ENCODE measurements around the gene FOXP4.

Gene FOXP4

GRCh38 chr6:41548098-41548840 lies 2.1 kb downstream of the FOXP4 start:
- H3K27ac Mint-ChIP-seq: no peak overlapping the region

GRCh38 chr6:41548841-41549642 lies 2.9 kb downstream of the FOXP4 start:
- Mint-ChIP-seq H3K27me3 (peaks cover 72% of the 10 kb centered on the region), H3K4me1 (ENCODE audit: low read depth) (peaks cover 59% of the 10 kb centered on the region), H3K36me3 (ENCODE audit: low read depth) (peaks cover 10% of the 10 kb centered on the region), H3K27ac (no peak overlapping the region), H3K9me3 (no peaks in the 10 kb centered on the region), H3K4me3 (peak overlapping the region; percentile 74)
- intact Hi-C loops (cut with micrococcal nuclease): no loop called here

More at GRCh38 chr6:41548098-41548840, 2.1 kb downstream of the FOXP4 start:
- Mint-ChIP-seq H3K9me3 (no peaks in the 10 kb centered on the region), H3K27me3 (peaks cover 75% of the 10 kb centered on the region), H3K4me3 (peak overlapping the region; percentile 74), H3K4me1 (ENCODE audit: low read depth) (peaks cover 59% of the 10 kb centered on the region), H3K36me3 (ENCODE audit: low read depth) (peaks cover 10% of the 10 kb centered on the region)
- intact Hi-C loops (cut with micrococcal nuclease): no loop called here

GRCh38 chr6:41549673-41550072 lies 3.5 kb downstream of the FOXP4 start:
- peaks cover 10% of the 10 kb centered on the region for H3K36me3 Mint-ChIP-seq (ENCODE audit: low read depth)
- no peak overlapping the region for H3K4me3 Mint-ChIP-seq
- H3K9me3 Mint-ChIP-seq: no peaks in the 10 kb centered on the region
- intact Hi-C loops (cut with micrococcal nuclease): no loop called here
- peaks cover 59% of the 10 kb centered on the region for H3K4me1 Mint-ChIP-seq (ENCODE audit: low read depth)
- no peak overlapping the region for H3K27ac Mint-ChIP-seq
- peaks cover 66% of the 10 kb centered on the region for H3K27me3 Mint-ChIP-seq

DNA sequence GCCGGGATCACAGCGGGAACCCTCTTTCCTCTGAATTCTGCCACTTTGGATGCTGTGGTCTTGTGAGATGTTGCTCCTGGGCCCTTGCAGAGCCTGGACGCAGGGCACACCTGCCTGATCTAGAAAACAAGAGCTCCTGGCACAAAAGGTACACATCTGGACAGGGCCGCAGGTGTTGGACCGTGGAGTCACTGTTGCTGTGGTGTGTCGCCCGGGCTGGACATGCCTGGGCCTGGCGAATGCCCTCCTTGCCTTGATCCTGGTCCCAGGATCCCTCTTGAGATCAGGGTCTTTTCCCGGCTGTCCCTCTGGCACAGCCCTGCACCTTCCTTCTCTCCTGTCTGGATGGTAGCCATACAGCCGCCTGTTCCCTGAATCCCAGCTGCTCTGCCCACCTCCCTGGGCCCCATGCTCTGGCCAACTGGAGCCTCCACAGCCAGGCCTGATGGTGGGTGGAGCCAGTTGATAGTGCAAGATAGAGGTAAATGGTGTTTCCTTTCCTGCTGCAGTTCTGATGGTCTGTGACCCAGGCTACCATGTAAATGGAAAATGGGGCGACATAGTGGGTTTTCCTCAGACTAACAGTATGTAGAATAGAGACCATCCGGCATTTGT lies 5.0 kb downstream of the FOXP4 start:
- no peaks in the 10 kb centered on the region for H3K9me3 Mint-ChIP-seq
- peaks cover 52% of the 10 kb centered on the region for H3K27me3 Mint-ChIP-seq
- H3K36me3 Mint-ChIP-seq (ENCODE audit: low read depth): peaks cover 10% of the 10 kb centered on the region
- intact Hi-C loops (cut with micrococcal nuclease): no loop called here
- H3K27ac Mint-ChIP-seq: no peak overlapping the region
- H3K4me3 Mint-ChIP-seq: no peak overlapping the region
- H3K4me1 Mint-ChIP-seq (ENCODE audit: low read depth): peaks cover 46% of the 10 kb centered on the region

DNA sequence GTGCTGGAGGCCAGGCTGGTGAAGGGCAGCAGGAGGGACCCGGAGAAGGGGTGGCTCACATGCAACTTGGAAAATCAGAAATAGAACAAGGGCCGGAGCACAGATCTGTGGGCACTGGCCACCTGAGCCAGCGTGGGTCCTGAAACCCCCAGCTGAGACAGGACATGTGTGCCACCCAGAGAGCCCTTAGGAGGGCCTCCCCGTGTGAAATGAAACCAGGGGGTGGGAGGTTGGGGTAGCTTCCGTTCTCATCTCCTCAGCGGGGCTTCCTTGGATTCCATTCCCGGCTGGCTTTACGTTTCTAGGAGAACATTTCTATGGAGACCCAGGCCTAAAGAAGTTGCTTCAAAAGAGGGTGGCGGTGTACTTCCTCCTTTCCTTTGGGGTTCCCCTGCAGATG lies 5.7 kb downstream of the FOXP4 start:
- peaks cover 46% of the 10 kb centered on the region for H3K4me1 Mint-ChIP-seq (ENCODE audit: low read depth)
- intact Hi-C loops (cut with micrococcal nuclease): no loop called here
- no peaks in the 10 kb centered on the region for H3K9me3 Mint-ChIP-seq
- H3K4me3 Mint-ChIP-seq: no peak overlapping the region
- H3K27me3 Mint-ChIP-seq: peaks cover 52% of the 10 kb centered on the region
- H3K36me3 Mint-ChIP-seq (ENCODE audit: low read depth): peaks cover 10% of the 10 kb centered on the region
- H3K27ac Mint-ChIP-seq: no peak overlapping the region

GRCh38 chr6:41552723-41553122 lies 6.5 kb downstream of the FOXP4 start:
- Mint-ChIP-seq H3K4me1 (ENCODE audit: low read depth) (peaks cover 40% of the 10 kb centered on the region), H3K27ac (no peak overlapping the region), H3K36me3 (ENCODE audit: low read depth) (peaks cover 10% of the 10 kb centered on the region), H3K9me3 (no peaks in the 10 kb centered on the region), H3K4me3 (no peak overlapping the region), H3K27me3 (peaks cover 48% of the 10 kb centered on the region)
- intact Hi-C loops (cut with micrococcal nuclease): no loop called here

- Mint-ChIP-seq H3K27ac (no peak overlapping the region), H3K36me3 (ENCODE audit: low read depth) (peaks cover 10% of the 10 kb centered on the region), H3K9me3 (no peaks in the 10 kb centered on the region), H3K4me3 (no peak overlapping the region), H3K4me1 (ENCODE audit: low read depth) (peaks cover 32% of the 10 kb centered on the region), H3K27me3 (peaks cover 40% of the 10 kb centered on the region)
- intact Hi-C loops (cut with micrococcal nuclease): no loop called here
Observed at GRCh38 chr6:41553405-41553999, 7.3 kb downstream of the FOXP4 start.

- intact Hi-C loops (cut with micrococcal nuclease): no loop called here
- H3K27me3 Mint-ChIP-seq: peaks cover 32% of the 10 kb centered on the region
- no peak overlapping the region for H3K4me3 Mint-ChIP-seq
- H3K27ac Mint-ChIP-seq: no peak overlapping the region
- H3K4me1 Mint-ChIP-seq (ENCODE audit: low read depth): peaks cover 16% of the 10 kb centered on the region
- H3K9me3 Mint-ChIP-seq: no peaks in the 10 kb centered on the region
- peaks cover 10% of the 10 kb centered on the region for H3K36me3 Mint-ChIP-seq (ENCODE audit: low read depth)
Observed at GRCh38 chr6:41555326-41556300, 9.4 kb downstream of the FOXP4 start.

DNA sequence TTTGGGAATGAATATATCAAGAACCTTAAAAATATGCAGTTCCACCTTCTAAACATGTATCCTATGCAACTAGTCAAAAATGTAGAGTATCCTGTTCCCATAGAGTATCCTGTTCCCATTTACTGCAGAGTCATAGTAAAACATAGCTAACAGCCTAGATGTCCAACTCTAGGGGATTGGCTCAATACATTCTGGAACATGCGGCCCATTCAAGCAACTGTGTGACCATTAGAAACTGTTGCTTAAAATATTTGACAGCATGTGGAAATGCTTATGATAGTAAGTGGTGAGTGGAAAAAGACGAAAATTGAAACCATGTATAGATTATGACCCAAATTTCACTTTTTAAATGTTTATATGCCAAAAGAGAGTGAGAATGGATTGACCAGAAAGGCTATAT lies 11.2 kb downstream of the FOXP4 start:
- Mint-ChIP-seq H3K36me3 (ENCODE audit: low read depth) (no peaks in the 10 kb centered on the region), H3K4me1 (ENCODE audit: low read depth) (peaks cover 18% of the 10 kb centered on the region), H3K27me3 (peaks cover 27% of the 10 kb centered on the region), H3K27ac (no peak overlapping the region), H3K4me3 (no peak overlapping the region), H3K9me3 (no peaks in the 10 kb centered on the region)
- intact Hi-C loops (cut with micrococcal nuclease): no loop called here

GRCh38 chr6:41558033-41558807 lies 12.0 kb downstream of the FOXP4 start:
- H3K27ac Mint-ChIP-seq: no peak overlapping the region
- no peaks in the 10 kb centered on the region for H3K36me3 Mint-ChIP-seq (ENCODE audit: low read depth)
- no peak overlapping the region for H3K4me3 Mint-ChIP-seq
- intact Hi-C loops (cut with micrococcal nuclease): no loop called here
- H3K9me3 Mint-ChIP-seq: no peaks in the 10 kb centered on the region
- peaks cover 31% of the 10 kb centered on the region for H3K27me3 Mint-ChIP-seq
- H3K4me1 Mint-ChIP-seq (ENCODE audit: low read depth): peaks cover 18% of the 10 kb centered on the region

DNA sequence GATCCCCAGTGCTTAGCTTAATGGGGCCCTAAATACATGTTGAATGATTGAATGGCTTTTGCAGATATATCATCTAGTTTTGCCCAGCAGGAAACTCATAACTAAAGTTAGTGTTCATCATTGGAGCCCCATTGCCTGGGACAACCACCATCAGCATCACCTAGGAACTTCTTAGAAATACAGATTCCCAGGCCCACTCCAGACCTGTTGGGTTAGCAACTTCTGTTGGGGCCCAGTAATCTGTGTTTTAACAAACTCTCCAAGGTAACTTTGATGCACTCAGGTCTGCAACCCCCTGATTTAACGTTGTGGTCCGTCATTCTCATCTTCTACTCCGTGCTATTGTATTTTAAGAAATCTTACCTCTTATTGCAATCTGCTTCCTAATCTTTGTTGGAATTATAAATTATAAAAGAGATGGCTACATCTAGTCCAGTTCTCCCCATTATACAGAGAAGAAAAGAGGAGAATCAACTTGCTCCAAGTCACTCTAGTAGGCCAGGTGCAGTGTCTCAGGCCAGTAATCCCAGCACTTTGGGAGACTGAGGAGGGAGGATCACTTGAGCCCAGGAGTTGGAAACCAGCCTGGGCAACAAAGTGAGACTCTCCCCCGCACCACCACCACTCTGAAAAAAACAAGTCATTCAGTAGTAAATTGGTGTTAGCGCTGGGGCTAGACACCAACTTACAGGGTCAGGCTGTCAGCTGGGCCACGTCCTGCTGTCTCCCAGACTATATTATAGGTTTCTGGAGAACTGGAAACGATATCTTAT lies 13.7 kb downstream of the FOXP4 start:
- Mint-ChIP-seq H3K36me3 (ENCODE audit: low read depth) (no peaks in the 10 kb centered on the region), H3K27me3 (peaks cover 28% of the 10 kb centered on the region)
- intact Hi-C loops (cut with micrococcal nuclease): no loop called here

More for the DNA sequence above, 13.7 kb downstream of the FOXP4 start:
- peaks cover 18% of the 10 kb centered on the region for H3K4me1 Mint-ChIP-seq (ENCODE audit: low read depth)
- no peaks in the 10 kb centered on the region for H3K9me3 Mint-ChIP-seq
- peak overlapping the region; percentile 80 for H3K4me3 Mint-ChIP-seq
- H3K27ac Mint-ChIP-seq: peak overlapping the region; percentile 60
